ENCODE data around the gene KCNH8. TPM values are rescaled to one million over a fixed set of nuclear protein-coding genes. Genes with fewer than 3 reads are reported as not detected.

The KCNH8 gene
- total and polyA plus RNA-seq, 2 of the 4 experiments (the other 2 are of a cell fraction), result not detected

DNA sequence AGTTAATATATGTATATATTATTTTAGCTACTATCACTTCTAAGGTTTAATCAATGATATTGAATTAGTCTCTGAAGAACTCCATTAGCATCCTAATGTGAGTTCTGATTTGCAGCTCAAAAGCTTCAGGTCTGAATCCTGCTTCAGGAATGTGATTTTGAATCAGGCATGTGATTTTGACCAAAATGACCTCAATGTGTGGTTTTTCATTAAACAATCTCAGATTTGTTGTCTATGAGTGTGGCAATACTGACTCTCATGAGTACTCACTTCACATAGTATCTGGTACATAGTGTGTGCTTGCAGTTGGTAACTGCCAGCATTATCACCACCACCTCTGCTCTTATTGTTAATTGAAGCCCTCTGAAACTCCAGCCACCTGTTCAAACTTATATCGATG is 251.0 kb downstream of the KCNH8 start:
- Histone ChIP-seq H2AK9ac (replicated peaks; ENCODE audit: low read depth, low read length, poor library complexity) (no peak overlapping the region), H4K5ac (ENCODE audit: low read depth, low read length) (no peak overlapping the region), H3K9ac (ENCODE audit: low read depth, low read length) (no peak overlapping the region), H3K27me3 (ENCODE audit: control insufficient read depth, insufficient read depth, low read length) (no peaks in the 10 kb centered on the region), H3K79me1 (ENCODE audit: low read depth in 1 of 2, low read length in 2 of 2) (no peaks in the 10 kb centered on the region), H3K4me2 (ENCODE audit: low read depth, low read length) (no peak overlapping the region), H4K8ac (ENCODE audit: low read depth in 2 of 2, low read length in 2 of 2) (no peak overlapping the region), H3K23ac (ENCODE audit: low read depth, low read length) (no peak overlapping the region), H3K9me1 (ENCODE audit: insufficient read depth, low read length) (no peaks in the 10 kb centered on the region), H2AFZ (replicated peaks; ENCODE audit: low read length, poor library complexity) (no peak overlapping the region), H3K4me3 (ENCODE audit: insufficient read depth, low read depth, low read length) (no peak overlapping the region), H3K4ac (ENCODE audit: low read depth, low read length) (no peak overlapping the region), H2BK15ac (ENCODE audit: low read depth, low read length) (no peak overlapping the region), H4K91ac (ENCODE audit: insufficient read depth, low read depth, low read length) (no peak overlapping the region), H2BK20ac (ENCODE audit: low read depth, low read length) (no peak overlapping the region), H3K36me3 (ENCODE audit: control insufficient read depth, insufficient read depth, low read length) (no peaks in the 10 kb centered on the region), H2AK5ac (ENCODE audit: low read depth, low read length) (no peak overlapping the region), H2BK120ac (ENCODE audit: low read depth, low read length) (no peak overlapping the region), H3K9me3 (ENCODE audit: control insufficient read depth, insufficient read depth, low read length) (peaks cover 5% of the 10 kb centered on the region), H3K27ac (ENCODE audit: insufficient read depth, low read length) (no peak overlapping the region), H3K18ac (ENCODE audit: low read depth, low read length) (no peak overlapping the region), H3K4me1 (ENCODE audit: control insufficient read depth, insufficient read depth, low read length) (no peaks in the 10 kb centered on the region), H3K56ac (ENCODE audit: extremely low read depth, insufficient read depth, low read length) (no peak overlapping the region), H4K20me1 (ENCODE audit: insufficient read depth, low read length) (no peaks in the 10 kb centered on the region), H2BK5ac (ENCODE audit: low read depth, low read length, poor library complexity, severe bottlenecking) (no peak overlapping the region), H3K14ac (replicated peaks; ENCODE audit: low read depth, low read length) (no peak overlapping the region)
- intact Hi-C loops (cut with micrococcal nuclease), result no loop called here
- POLR2A ChIA-PET (ENCODE audit: unreplicated experiment), result no interaction called here
- no peak for ATAC-seq (ENCODE audit: low read depth)
- in situ Hi-C loops (cut with MboI; ENCODE audit: low sequenced_read_pairs), result no loop called here
- CTCF ChIA-PET, result no interaction called here
- no peak for TF ChIP-seq BHLHE40 (IDR thresholded peaks at IDR 0.05; ENCODE audit: low read depth, low read length)
- TF ChIP-seq USF2 (IDR thresholded peaks at IDR 0.05; ENCODE audit: low read depth, low read length), result no peak
- no peak for TF ChIP-seq NFE2L2 (IDR thresholded peaks at IDR 0.05; ENCODE audit: low read depth, low read length)
- TF ChIP-seq, protein P1, sequence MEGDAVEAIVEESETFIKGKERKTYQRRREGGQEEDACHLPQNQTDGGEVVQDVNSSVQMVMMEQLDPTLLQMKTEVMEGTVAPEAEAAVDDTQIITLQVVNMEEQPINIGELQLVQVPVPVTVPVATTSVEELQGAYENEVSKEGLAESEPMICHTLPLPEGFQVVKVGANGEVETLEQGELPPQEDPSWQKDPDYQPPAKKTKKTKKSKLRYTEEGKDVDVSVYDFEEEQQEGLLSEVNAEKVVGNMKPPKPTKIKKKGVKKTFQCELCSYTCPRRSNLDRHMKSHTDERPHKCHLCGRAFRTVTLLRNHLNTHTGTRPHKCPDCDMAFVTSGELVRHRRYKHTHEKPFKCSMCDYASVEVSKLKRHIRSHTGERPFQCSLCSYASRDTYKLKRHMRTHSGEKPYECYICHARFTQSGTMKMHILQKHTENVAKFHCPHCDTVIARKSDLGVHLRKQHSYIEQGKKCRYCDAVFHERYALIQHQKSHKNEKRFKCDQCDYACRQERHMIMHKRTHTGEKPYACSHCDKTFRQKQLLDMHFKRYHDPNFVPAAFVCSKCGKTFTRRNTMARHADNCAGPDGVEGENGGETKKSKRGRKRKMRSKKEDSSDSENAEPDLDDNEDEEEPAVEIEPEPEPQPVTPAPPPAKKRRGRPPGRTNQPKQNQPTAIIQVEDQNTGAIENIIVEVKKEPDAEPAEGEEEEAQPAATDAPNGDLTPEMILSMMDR (conservative IDR thresholded peaks at IDR 0.05; ENCODE audit: low read depth, low read length), result no peak
- TF ChIP-seq POLR2A (IDR thresholded peaks at IDR 0.05; ENCODE audit: low read depth, low read length), result no peak
- TF ChIP-seq RAD21 (IDR thresholded peaks at IDR 0.05; ENCODE audit: low read length), result no peak
- no peak for TF ChIP-seq FOS (IDR thresholded peaks at IDR 0.05; ENCODE audit: low read depth, low read length)
- TF ChIP-seq CEBPB (IDR thresholded peaks at IDR 0.05; ENCODE audit: low read depth, low read length), result no peak
- TF ChIP-seq, protein P2, sequence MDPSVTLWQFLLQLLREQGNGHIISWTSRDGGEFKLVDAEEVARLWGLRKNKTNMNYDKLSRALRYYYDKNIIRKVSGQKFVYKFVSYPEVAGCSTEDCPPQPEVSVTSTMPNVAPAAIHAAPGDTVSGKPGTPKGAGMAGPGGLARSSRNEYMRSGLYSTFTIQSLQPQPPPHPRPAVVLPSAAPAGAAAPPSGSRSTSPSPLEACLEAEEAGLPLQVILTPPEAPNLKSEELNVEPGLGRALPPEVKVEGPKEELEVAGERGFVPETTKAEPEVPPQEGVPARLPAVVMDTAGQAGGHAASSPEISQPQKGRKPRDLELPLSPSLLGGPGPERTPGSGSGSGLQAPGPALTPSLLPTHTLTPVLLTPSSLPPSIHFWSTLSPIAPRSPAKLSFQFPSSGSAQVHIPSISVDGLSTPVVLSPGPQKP (IDR thresholded peaks at IDR 0.05; ENCODE audit: borderline replicate concordance, low read depth, low read length), result no peak
- DNase-seq, result no peak
- WGBS, 2 experiments (ENCODE audit: extremely low coverage in 2 of 2, insufficient read length in 1 of 2), result no CpG with 5 or more reads among the region's 1 CpG
- BruUV-seq (replicated peaks), result no TSS peak
- dilution Hi-C loops (cut with HindIII; ENCODE audit: low sequenced_read_pairs, unreplicated experiment), result no loop called here
